HCEC 1CT (cell line): ENCODE measurements around the gene CRB2.

ENCODE experiments used
- DNase-seq: peaks from one replicate; pipeline ENCODE4 v3.0.0-alpha.2; 2017

Gene CRB2

DNA sequence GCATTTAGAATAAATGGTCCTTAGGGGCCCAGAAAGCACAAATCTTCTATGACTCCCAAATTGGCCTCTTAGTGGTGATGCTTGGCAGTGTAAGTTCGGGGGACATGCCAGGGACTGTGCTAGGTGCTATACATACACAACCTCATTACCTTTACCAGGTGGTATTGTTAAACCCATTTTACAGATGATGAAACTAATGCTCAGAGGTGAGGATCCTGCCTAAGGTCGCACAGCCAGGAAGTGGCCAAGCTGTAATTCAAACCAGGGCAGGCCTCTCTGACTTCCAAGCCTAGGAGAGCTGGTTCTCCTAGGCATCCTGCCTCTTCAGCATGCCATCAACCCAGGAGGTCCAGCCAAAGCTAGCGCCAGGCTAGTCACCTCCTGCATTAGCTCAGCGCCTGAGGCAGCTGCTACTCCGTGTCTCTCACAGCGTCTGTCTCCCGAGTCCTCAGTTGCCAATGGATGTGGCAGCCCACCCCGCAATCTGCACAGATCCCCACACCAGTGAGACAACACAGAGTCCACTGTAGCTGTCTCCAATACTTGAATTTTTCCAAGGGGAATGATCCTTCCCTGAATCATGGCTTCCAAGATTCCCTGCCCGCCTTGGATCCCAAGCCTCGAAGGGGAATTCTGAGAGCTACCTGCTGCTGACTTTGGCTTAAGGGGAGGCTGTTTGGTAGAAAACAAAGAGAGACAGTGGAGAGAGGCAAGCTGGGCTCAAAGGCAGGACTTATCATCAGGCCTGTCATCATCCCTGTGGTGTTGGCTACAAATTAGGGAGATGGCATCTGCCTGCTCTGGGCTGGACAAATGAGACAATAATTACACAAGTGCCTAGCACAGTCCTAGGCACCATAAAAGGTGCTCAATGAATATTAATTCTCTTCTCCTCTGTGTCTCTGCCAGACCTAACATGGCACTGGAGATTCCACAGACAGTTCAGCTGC is 52.6 kb downstream of the CRB2 start:
- DNase-seq: no peak

DNA sequence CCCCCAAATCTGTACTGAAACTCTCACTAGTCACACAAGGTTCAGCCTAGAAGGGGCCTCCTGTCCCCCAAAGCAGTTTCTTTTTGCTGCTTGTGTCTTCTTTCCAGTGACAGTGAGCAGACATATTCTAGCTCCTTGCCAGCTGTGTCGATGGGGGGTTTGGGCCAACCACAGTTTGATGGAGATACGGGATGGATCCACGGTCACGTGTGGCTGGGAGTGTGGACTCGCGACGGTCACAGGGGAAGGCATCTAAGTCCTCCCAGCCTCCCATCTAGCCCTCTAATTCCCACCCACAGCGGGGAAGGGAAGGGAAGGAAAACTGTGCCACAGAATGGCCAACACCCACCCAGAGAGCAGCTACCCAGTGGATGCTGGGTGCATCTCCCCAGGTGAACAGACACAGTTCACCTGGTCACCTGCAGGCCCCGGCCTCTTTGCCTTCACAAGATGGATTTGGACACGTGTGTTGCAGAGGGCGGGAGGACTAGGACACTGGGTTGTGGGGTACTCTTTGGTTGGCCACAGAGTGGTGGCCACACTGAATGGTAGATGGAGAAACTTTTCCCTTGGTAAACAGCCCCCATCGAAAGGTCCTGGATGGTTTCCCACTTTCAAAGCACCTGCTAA is 54.4 kb downstream of the CRB2 start:
- no peak for DNase-seq

DNA sequence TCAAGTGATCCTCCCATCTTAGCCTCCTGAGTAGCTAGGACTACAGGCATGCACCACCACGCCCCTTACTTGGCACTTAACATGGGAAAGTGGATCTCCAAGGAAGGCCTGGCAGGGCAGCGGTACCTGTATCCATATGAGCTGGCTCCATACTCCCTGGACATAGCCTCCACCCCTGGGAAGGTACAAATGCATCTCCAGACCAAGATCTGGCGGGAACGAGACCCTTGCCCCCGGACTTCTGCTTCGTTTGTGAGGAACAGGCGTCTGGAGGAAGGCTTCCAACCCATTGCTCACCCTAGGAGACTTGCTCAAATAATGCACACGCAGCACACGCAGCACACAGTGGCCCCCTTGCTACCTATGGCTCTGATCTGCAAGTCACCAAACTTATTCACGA is 55.2 kb downstream of the CRB2 start:
- DNase-seq: no peak

DNA sequence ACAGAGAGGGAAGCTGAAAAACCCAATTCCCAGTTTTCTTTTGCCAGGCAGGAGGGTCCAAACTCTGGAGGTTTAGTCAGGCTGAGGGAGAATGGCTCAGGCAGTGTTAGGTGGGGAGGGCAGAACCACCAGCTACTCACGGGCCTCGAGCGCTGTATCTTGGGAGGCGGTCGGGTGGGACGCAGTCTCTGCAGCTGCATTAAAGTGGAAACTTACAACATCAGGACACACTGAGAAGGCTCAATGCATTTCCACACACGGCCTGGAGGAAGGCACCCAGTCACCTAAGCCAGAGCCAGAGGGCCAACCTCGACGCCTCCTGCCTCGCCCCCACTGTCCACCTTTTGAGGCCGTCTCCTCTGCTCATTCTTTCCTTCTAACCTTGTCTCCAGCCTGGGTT is 55.6 kb downstream of the CRB2 start:
- no peak for DNase-seq

DNA sequence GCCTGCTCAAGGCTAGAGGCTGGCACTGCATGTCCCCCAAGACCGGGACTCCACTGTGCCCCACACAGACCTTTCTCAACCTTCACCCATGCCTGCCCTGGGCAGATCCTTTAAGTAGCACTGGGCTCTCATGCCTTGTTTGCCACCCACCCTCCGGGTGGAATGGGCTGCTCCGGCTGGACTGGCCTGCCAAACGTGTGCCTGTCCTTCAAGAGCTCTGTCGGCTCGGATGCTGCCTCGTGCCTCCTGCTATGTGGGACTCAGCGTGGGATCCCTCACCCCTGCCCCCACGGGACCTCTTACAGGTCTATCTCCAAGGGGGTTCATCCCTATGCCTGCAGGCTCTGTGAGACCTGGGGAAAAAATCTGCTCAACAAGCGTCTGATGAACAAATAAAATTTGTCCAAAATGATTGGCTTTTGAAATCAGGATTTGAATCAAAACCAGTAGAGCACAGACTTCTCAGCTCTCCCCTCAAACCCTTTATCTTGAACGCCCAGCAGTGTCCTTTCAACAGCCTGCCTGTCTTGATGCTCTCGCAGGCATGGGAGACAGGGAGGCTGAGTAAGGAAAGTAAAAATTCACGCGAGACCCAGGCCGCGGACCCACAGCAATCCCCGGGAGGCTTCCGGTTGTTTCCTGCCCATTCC is 56.3 kb downstream of the CRB2 start:
- no peak for DNase-seq

DNA sequence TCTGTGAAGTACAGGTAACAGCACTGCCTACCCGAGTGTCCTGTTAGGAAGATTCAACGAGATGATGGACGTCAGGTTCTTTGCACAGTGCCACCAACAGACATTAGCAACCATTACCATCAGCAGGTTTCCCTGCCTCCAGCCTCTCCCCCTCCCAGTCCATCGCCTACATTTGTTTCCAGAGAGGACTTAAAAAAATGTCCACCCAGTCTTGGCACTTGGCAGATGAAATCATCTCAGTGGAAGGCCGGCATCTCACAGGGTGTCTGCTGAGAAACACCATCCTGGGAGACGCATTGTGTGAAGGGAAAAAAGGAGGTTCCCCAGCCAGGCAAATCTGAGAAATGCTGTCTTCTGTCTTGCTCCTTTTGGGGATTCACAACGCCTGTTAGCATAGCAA is 58.2 kb downstream of the CRB2 start:
- no peak for DNase-seq

DNA sequence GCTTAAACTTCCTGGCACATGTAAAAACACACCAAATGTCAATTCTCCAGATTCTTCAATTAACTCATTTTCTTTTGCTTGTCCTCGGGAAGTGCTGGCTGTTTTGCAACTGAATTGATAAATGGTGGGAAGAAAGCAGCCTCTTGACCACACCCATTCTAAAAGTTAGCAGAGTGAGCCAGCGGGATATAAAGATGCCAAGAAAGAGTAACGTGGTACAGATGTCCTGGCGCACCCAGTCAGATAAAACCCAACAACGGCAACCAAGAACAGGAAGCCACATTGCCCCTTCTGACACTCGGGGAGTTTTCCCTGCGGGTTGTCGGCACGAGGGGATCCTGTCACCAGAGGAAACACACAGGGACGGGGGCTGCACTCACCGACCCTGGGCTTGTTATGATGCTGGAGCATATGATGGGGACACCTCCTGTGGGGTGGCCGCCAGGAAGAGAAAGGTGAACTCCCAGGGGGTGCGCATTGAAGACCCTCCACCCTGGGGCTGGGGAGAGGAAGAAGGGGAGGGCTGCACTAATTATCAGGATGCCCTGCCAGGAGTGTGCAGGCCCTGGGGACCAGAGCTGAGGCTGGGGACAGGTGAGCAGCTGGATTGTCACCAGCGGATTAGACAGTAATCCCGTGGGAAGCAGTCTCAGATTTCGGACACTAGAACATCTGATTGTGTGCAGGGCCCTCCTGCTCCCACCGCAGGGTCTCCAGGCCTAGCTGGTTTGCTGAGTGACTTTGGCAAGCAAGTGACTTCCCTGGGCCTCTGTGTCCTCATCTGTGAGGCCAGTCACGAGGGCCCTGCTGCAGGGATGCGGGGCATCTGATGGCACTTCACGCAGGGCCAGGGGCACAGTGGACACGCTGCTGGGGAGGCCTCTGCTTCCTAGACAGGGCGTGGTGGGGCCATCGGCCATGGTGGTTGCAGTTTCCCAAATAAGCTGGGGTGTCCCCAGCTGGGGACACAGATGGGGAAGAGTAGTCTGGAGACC is 59.2 kb downstream of the CRB2 start:
- no peak for DNase-seq

DNA sequence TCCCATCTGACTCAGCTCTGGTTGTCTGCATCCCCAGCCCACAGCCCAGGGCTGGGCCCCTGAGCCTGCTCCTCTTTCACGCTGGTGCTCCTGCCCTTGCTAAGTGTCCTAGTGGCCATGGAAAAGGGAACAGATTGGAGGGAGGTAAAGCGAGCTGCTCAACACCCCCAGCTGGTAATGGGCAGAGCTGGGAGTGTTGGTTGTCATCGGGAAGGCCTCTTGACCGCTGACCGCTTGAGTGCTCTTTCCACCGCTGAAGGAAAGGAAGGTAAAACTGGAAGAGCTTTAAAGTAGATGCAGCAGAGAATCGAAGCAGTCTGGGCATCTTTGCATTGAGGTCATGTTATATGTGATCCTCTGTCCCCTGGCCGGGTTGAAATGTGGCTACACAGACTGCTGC is 60.2 kb downstream of the CRB2 start:
- DNase-seq: no peak

DNA sequence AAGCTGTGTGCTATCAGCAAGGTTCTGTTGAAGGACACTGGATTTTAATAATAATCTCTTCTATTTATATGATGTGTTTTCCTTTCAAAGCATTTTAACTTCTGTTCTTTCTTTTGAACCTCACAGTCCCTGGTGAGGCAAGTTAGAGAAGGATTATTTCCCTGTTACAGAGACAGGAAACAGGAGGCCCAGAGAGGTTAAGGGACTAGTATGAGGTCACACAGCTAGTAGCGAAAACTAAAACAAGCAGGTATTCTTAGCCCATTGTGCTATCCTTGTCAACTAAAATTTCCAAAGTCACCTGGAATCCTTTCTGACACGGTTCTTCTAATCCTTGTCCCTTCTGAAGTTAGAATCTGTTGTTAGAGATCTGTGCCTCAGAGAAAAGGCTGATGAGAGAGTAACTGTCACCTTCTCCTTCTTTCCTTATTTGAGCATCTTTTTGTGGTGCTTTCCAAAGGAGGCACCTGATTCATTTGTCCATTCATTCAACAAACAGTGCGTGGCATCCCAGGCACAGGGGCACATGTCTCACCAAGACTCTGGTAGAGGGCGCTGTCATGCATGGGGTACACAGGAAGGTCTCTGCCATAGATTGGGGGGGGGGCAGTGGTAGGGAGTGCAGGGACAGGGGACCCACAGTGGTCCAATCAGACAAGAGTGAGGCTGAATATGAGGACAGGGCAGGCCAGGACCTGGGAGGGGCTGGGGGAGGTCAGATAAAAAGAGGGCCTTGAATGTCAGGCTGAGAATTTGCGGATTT is 61.5 kb downstream of the CRB2 start:
- no peak for DNase-seq

DNA sequence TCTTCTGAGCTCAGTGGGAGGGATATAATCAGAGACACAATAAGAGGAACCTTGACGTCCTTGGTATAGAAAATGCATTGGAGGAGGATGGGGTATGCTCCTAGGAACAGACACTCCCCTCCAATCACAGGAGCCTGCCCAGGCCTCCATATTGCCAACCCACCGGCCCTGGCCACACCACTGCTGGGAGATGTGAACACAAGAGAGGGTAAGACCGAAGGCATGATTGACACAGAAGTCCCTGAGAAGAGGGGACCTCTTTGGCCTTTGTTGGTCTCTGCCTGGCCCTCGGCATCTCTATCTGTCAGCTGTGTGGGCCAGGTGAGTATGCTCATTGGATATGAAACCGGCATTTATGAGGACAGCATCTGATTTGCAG is 62.0 kb downstream of the CRB2 start:
- DNase-seq: no peak

DNA sequence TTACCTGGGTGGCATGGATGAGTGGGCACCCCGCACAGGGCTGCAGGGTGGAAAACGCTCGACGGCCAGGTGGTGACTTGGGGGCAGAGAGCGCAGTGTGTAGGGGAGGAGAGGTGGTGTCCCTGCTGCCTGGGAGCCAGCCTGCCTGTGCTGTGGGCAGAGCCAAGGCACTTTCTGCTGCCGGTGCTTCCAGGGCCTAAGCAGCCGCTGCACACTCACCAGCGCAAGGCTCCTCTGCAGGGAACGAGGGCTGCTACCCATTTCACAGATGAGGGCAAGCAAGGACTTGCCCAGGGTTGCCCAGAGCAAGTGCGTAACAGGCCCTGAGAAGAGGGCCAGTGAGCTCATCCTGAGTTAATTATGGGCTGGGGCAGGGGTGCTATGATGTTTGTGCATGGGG is 62.5 kb downstream of the CRB2 start:
- no peak for DNase-seq

DNA sequence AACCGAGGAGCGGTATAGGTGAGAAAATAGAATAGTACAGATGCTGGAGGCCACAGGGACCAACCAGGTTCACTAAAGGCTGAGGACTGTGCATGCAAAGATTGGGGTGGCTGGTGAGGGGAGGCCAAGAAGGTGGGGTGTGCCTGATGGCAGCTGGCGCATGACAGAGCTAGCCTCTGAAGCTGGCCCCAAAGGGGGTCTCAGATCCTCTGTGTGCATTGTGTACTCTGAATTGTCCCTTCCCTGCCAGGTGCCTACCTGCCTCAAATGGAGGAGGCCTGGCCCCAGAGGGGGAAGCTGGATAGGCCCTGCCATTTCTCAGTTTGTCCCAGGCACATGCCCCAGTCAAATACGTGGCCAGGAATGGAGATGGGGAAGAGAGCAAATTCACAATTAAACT is 63.1 kb downstream of the CRB2 start:
- no peak for DNase-seq

DNA sequence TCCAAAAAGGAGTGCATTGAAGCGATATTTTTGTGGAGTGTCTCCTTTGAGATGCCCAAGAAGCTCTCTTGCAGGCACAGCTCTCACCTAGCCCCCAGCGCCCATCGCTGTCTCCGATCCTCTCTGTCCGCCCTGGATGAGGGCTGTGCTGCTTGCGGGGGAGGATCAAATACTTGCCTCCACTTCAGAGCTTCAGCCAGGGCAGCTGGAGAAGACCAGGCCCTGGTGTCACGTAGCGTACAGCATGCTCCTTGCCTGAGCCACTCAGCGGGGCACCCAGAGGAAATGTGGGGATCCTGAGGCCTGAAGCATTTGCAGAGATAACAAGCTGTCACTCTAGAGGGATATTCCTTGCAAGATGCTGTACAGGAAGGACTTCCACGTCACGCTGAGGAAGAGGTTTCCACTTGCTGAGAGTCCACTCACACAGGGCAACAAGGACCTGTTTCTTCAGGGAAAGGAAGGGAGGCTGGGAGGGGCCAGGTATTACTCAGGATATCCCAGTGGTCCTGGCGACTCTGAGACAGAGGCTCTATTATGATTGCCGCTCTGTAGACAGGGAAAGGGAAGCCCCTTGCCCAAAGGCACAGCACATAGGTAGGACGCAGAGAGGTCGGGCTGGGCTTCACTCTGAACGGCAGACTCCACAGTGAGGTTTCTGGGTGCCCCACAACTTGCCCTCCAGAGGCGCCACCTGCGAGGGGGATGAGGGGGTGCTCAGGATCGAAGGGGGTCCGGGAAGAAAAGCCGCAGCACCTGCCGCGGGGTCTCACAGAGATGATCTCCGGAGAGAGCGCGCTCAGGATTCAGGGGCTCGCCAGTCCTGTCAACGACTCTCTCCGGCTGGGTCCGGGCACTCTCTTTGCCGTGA is 64.0 kb downstream of the CRB2 start:
- DNase-seq: no peak

DNA sequence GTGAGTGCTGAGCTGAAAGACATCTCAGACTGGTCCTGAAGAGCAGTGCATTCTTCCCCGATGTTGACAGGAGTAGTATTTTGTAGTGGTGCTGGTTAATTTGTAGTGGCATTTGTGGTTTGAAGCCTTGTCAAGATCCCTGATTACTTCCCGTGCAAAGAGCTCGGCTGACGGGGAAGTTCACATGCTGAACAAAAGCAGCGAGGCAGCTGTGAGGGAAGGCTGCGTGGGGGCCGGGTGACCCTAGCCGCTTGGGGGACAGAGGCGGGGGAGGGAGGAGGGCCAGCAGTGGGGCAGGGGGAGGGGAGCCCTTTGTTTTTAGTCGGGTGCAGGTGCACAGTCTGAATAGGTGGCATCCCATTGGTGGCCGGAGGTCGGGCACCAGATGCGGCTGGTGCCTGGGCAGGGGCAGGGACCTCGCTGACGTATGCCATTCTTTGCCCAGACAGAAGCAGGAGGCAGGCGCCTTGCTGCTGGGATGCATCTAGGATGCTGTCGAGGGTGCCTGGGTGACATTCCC is 64.7 kb downstream of the CRB2 start:
- no peak for DNase-seq

DNA sequence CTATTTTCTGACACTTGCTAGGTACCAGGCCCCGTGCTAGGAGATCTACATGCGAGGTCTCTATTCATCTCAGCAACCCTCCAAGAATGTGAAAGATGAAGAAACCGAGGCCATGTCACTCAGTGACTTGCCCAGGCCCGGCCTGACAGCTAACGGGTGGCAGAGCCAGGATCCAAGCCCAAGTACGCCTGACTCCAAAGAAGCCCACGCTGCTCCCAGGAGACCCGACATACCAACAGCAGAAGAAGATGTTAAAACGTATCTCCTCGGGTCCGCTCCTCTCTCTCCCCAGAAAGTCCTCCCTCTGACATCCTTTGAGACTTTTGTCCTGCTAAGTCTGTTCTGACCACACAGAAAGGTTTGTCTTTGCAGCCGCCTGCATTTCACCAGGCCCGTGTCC is 65.2 kb downstream of the CRB2 start:
- DNase-seq: no peak

DNA sequence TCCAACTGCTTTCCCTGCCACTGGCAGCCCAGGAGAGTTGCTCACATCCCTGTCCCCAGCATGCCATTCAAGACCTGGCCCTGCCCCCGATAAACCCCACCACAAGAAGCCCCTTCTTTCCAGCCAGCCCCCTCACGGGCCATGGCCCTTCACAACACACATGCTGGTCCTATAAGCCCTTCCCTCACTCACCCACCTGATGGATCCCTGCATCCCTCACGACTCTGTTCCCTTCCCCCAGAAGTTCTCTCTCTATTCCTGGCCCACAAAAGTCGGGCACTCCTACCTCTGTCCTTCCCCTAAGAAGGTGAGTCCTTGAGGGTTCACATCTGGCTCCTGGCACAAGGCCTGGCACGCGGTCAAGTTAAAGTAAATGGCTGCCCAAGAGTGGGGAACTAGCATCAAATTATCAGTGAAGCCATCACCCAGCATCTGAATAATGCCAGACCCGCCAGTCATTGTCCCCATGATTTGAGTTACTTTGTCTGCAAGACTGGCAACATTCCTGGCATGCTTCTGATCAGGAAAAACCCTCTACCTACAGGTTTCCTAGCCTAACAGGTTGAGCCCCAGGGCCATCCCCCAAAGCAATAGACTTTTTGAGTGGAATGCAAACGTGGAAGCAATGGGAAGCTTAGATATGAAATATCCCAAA is 65.9 kb downstream of the CRB2 start:
- DNase-seq: no peak

DNA sequence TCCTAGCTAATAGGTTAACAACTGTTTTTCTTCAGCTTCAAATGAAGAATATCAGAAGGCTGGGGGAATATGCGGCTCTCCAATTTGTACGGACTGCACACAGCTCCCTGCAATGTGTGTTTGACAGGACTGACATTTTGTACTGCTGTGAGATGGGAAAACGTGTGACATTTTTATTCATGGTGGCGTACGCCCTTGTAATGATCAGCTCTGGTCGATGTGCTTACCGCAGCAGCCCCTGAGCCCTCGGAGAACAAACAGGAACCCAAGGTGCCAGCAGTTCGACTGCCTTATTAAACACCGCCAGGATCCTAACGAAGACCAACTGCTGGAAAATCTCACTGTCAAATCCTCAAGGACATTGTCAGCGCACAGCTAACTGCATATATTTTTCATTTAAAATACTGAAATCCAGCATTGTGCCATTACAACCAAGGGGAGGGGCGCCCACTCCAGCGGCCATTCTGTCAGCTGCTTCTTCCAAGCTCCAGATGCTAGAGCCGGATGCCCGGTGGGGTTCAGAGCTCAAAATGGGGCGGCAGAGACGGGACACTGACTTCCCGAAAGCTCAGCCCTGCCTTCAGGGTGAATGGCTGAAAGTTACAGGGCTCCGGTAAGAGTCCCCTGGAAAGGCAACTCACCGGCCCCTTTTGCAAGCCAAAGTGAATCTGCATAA is 66.8 kb downstream of the CRB2 start:
- no peak for DNase-seq

DNA sequence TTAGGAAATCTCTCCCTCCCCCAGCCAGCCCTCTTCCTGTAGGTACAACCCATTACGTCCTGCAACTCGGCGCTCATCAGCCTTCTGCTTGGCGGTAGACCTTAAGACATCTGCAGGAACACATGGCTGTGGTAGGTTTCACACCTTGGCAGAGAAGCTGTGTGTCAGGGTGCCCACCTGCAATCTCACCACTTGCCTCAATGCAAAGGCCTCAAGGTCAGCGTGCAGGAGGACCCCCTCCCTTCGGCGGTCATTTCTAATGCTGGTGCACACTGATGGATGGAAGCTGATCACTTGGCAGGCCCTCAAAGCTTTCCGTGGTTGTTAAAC is 67.3 kb downstream of the CRB2 start:
- DNase-seq: no peak

DNA sequence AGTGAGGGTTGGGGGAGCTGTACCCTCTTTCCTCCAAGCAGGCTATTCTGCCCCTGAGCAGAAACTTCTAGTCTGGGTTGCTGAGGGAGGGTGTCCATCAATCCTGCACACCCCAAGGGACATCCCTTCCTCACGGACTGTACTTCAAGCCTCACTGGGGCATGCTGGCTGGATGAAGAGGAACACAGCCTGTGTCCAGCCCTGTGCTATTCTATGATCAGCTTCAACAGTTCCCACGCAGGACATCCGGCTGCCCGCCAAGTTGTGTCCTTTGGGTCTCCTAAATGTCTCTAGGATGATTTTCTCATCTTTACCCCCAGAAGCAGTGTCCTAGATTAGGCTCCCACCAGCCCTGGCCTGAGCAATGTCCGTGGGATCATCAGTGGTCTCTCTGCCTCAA is 68.1 kb downstream of the CRB2 start:
- DNase-seq: no peak
